NK-92 treated with Interleukin-12 subunit alpha and Interleukin-12 subunit beta, amount 100 ng/mL, for 24 hours (cell line): ENCODE data around the gene LRRC25.

Source experiments
- DNase-seq: peaks from one replicate; lab custom pipeline; 2025; lab: John Stamatoyannopoulos, UW

The LRRC25 gene

DNA sequence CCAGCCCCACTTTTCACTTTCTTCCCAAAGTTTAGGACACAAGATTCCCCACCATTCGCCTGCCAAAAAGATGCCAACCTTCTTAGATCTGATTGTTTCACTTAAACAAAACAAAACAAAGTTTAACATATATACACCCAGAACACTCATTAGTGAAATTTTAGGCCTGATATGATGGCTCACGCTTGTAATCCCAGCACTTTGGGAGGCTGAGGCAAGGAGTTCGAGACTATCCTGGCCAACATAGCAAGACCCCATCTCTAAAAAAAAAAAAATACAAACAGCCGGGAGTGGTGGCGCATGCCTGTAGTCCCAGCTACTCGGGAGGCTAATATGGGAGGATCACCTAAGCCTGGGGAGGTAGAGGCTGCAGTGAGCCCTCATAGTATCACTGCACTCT, 52.1 kb downstream of the LRRC25 start:
- DNase-seq = no peak

DNA sequence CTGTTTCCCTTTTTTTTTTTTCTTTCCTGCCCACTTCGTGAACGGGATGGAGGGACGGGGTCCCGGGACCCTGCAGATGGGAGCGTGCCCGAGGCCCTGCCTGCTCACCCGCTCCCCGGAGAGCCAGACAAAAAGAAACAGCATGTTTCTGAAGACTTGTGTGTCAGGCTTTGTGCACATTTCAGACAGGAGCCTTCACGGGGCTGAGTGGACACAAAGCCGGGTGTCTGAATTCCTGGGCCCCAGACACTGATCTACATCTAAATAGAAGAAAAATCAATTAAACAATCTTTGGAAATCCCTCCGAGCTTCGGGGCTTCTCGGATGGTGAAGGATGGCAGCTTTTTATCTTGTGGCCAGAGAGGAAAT, 52.9 kb downstream of the LRRC25 start:
- DNase-seq = no peak

DNA sequence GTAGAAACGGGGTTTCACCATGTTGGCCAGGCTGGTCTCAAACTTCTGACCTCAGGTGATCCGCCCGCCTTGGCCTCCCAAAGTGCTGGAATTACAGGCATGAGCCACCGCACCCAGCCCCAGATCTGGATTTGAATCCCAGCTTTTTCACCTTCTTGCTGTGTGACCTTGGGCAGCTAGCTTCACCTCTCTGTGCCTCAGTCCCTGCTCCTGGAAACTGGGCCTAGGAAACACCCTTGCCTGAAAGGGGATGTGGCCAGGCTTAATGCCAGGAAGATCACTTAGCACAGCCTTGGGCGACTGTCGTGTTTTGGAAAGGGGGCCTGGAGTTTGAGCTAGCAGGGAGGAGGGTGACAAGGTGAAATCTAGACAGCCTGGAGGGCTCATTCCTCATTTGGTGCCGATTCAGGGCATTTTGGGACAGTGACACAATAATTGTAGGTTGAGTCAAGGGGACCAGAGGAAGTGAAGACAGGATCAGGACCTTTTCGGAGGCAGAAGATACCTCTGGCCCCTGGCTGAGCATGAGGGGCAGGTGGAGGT, 55.3 kb downstream of the LRRC25 start:
- DNase-seq = no peak
